H1 (cell line): ENCODE data around the gene MASP1. TPM values are rescaled to one million over a fixed set of nuclear protein-coding genes. Genes with fewer than 3 reads are reported as not detected.

Experiments
- CTCF ChIA-PET: fragments of 300-600 bp; sonication (Branson Sonifier 250); formaldehyde crosslinking; loops from one replicate; lab custom pipeline; 2021; ENCODE audit not compliant: partially characterized antibody; lab: Charles Lee
- POLR2A ChIA-PET: fragments of 300-600 bp; sonication (Branson Sonifier 250); formaldehyde crosslinking; loops from one replicate; lab custom pipeline; 2021; ENCODE audit warnings: inconsistent platforms; ENCODE audit not compliant: partially characterized antibody; lab: Charles Lee
- DNase-seq, 2 experiments: peaks; one replicate each; pipeline versions ENCODE4 v3.0.0 to v3.0.0-alpha.2; 2010 to 2022; ENCODE audit warnings: low spot score in 2 of 2, low read depth in 1 of 2, mixed read lengths in 1 of 2
- FAIRE-seq: peaks from 2 replicates; lab custom pipeline; 2011; peaks lifted over from hg19 to GRCh38; lab: Jason Lieb, UNC
- H2AFZ ChIP-seq: 2 replicates; pipeline ENCODE4 v1.8.1; 2012; ENCODE audit warnings: low read length, inconsistent platforms
- H2AK5ac ChIP-seq: 2 replicates; pipeline ENCODE4 v1.6.1; 2013; ENCODE audit warnings: low read depth, low read length
- H2BK120ac ChIP-seq: replicated peaks from 2 replicates; pipeline ENCODE3; 2013; ENCODE audit warnings: low read depth, low read length, inconsistent platforms
- H2BK12ac ChIP-seq: 2 replicates; pipeline ENCODE4 v1.6.1; 2013; ENCODE audit warnings: low read depth, low read length
- H2BK15ac ChIP-seq: 2 replicates; pipeline ENCODE4 v1.6.1; 2013; ENCODE audit warnings: low read length
- H2BK20ac ChIP-seq: 2 replicates; pipeline ENCODE4 v1.6.1; 2013; ENCODE audit warnings: low read length
- H2BK5ac ChIP-seq: 2 replicates; pipeline ENCODE4 v1.6.1; 2013; ENCODE audit warnings: low read depth, low read length
- H3K14ac ChIP-seq: 2 replicates; pipeline ENCODE4 v1.6.1; 2013; ENCODE audit warnings: inconsistent platforms; ENCODE audit not compliant: insufficient read length
- H3K18ac ChIP-seq: 2 replicates; pipeline ENCODE4 v1.6.1; 2013; ENCODE audit warnings: low read length; ENCODE audit errors: extremely low read depth
- H3K23ac ChIP-seq: 2 replicates; pipeline ENCODE4 v1.6.1; 2013; ENCODE audit warnings: inconsistent platforms; ENCODE audit not compliant: insufficient read length
- H3K23me2 ChIP-seq: 2 replicates; pipeline ENCODE4 v1.6.1; 2013; ENCODE audit warnings: low read depth, low read length
- H3K27ac ChIP-seq: 2 replicates; pipeline ENCODE4 v1.6.1; 2011; ENCODE audit warnings: low read depth, low read length, inconsistent platforms
- H3K27me3 ChIP-seq, 4 experiments: replicated peaks in 1 of 4; 1 replicate in 1 of 4; 2 replicates in 3 of 4; pipeline versions ENCODE4 v1.6.1 to v1.8.1; 2011 to 2013; ENCODE audit warnings: low read length in 3 of 4, mild to moderate bottlenecking in 3 of 4, inconsistent platforms in 2 of 4, mixed read lengths in 2 of 4, moderate library complexity in 1 of 4; ENCODE audit not compliant: control insufficient read depth in 3 of 4, insufficient read depth in 3 of 4; ENCODE audit errors: extremely low read depth in 1 of 4
- H3K36me3 ChIP-seq, 4 experiments: 2 replicates each; pipeline versions ENCODE4 v1.6.1 to v1.8.1; 2011 to 2013; ENCODE audit warnings: mild to moderate bottlenecking in 4 of 4, low read length in 3 of 4, moderate library complexity in 2 of 4, control low read depth in 1 of 4, inconsistent platforms in 1 of 4; ENCODE audit not compliant: insufficient read depth in 4 of 4, control insufficient read depth in 2 of 4
- H3K4ac ChIP-seq: replicated peaks from 2 replicates; pipeline ENCODE3; 2013; ENCODE audit warnings: low read length, low read depth, mixed read lengths, inconsistent platforms; ENCODE audit not compliant: insufficient read length
- H3K4me1 ChIP-seq, 4 experiments: replicated peaks in 1 of 4; 1 replicate in 1 of 4; 2 replicates in 3 of 4; pipeline versions ENCODE4 v1.6.1 to v1.8.1; 2011 to 2013; ENCODE audit warnings: low read length in 3 of 4, inconsistent platforms in 2 of 4, mixed read lengths in 1 of 4; ENCODE audit not compliant: insufficient read depth in 4 of 4, control insufficient read depth in 3 of 4
- H3K4me2 ChIP-seq, 2 experiments: 2 replicates each; pipeline versions ENCODE4 v1.6.1 to v1.8.1; 2011 to 2013; ENCODE audit warnings: low read depth in 2 of 2, low read length in 2 of 2, control low read depth in 1 of 2, inconsistent platforms in 1 of 2, mild to moderate bottlenecking in 1 of 2; ENCODE audit not compliant: insufficient read depth in 1 of 2
- H3K4me3 ChIP-seq, 4 experiments: fragments of 200-600, 300-600 bp in 1 of 4; sonication (generic), shearing (Covaris generic), sonication (Bioruptor Twin) in 1 of 4; 2 replicates each; pipeline versions ENCODE4 v1.5.1 to v1.8.1; 2011 to 2016; ENCODE audit warnings: low read length in 4 of 4, low read depth in 3 of 4, control low read depth in 2 of 4, inconsistent platforms in 2 of 4, mild to moderate bottlenecking in 2 of 4, mixed read lengths in 1 of 4, moderate library complexity in 1 of 4; ENCODE audit not compliant: insufficient read depth in 2 of 4; ENCODE audit errors: extremely low read depth in 1 of 4
- H3K56ac ChIP-seq: replicated peaks from 2 replicates; pipeline ENCODE3; 2013; ENCODE audit warnings: low read depth, mild to moderate bottlenecking, mixed read lengths, low read length, inconsistent platforms; ENCODE audit not compliant: insufficient read length
- H3K79me1 ChIP-seq: 2 replicates; pipeline ENCODE4 v1.6.1; 2013; ENCODE audit warnings: low read depth, low read length, control low read depth
- H3K79me2 ChIP-seq, 2 experiments: 2 replicates each; pipeline versions ENCODE4 v1.6.1 to v1.8.1; 2012 to 2013; ENCODE audit warnings: low read length in 2 of 2, mild to moderate bottlenecking in 2 of 2, inconsistent platforms in 1 of 2; ENCODE audit not compliant: insufficient read depth in 2 of 2, control insufficient read depth in 1 of 2
- H3K9ac ChIP-seq, 4 experiments: replicated peaks in 1 of 4; 1 replicate in 1 of 4; 2 replicates in 3 of 4; pipeline versions ENCODE4 v1.6.1 to v1.8.1; 2011 to 2013; ENCODE audit warnings: low read depth in 3 of 4, low read length in 3 of 4, control low read depth in 2 of 4, mild to moderate bottlenecking in 2 of 4, moderate library complexity in 2 of 4, inconsistent platforms in 1 of 4; ENCODE audit errors: extremely low read depth in 1 of 4
- H3K9me3 ChIP-seq, 2 experiments: 2 replicates each; pipeline versions ENCODE4 v1.6.1 to v1.8.1; 2012 to 2013; ENCODE audit warnings: mild to moderate bottlenecking in 2 of 2, moderate library complexity in 2 of 2, control low read depth in 1 of 2, inconsistent platforms in 1 of 2, low read depth in 1 of 2, low read length in 1 of 2, mixed read lengths in 1 of 2; ENCODE audit not compliant: insufficient read depth in 2 of 2
- H4K20me1 ChIP-seq, 2 experiments: replicated peaks in 1 of 2; 2 replicates each; pipeline versions ENCODE3 to v1.8.1; 2011 to 2013; ENCODE audit warnings: inconsistent platforms in 2 of 2, low read length in 2 of 2, mild to moderate bottlenecking in 1 of 2; ENCODE audit not compliant: insufficient read depth in 2 of 2, control insufficient read depth in 1 of 2
- H4K5ac ChIP-seq: 2 replicates; pipeline ENCODE4 v1.6.1; 2013; ENCODE audit warnings: low read length, low read depth, mixed read lengths, inconsistent platforms; ENCODE audit not compliant: insufficient read length
- H4K8ac ChIP-seq: 2 replicates; pipeline ENCODE4 v1.8.0; 2013; ENCODE audit warnings: mild to moderate bottlenecking, moderate library complexity, low read length, inconsistent platforms; ENCODE audit not compliant: insufficient read depth; ENCODE audit errors: extremely low read depth
- H4K91ac ChIP-seq: replicated peaks from 2 replicates; pipeline ENCODE3; 2013; ENCODE audit warnings: low read length, mixed read lengths, inconsistent platforms; ENCODE audit not compliant: insufficient read length
- SUZ12 ChIP-seq: fragments of 200-600 bp; sonication (generic); IDR thresholded peaks from 2 replicates; pipeline ENCODE4 v1.6.1; 2012; ENCODE audit warnings: mild to moderate bottlenecking, inconsistent platforms, low read length, moderate library complexity, mixed read lengths
- WGBS, 2 experiments: shearing (Covaris generic) in 1 of 2; methylation state at CpG; one replicate each; pipeline versions ENCODE4 v1.1.6 to v1.1.7; 2013 to 2015; ENCODE audit warnings: low lambda C conversion rate in 2 of 2, mixed read lengths in 2 of 2, inconsistent platforms in 1 of 2, low coverage in 1 of 2, missing lambda C conversion rate in 1 of 2; ENCODE audit not compliant: insufficient replicate concordance in 2 of 2, insufficient coverage in 1 of 2, insufficient read length in 1 of 2; ENCODE audit errors: extremely low coverage in 1 of 2, missing lambda C conversion rate in 1 of 2; 5-methylcytosine and 5-hydroxymethylcytosine counted together
- polyA plus RNA-seq, 7 experiments: library from polyadenylated mRNA; depleted of rRNA in 3 of 7; stranded (reverse) in 5 of 7; unstranded in 2 of 7; fragments of >200 nt in 5 of 7; fragments of 200-250 nt in 2 of 7; gene quantifications; 1 replicate in 5 of 7; 2 replicates in 1 of 7; 4 replicates in 1 of 7; pipeline versions ENCODE4 v1.2.1 to v1.2.3, GENCODE V29; 2011 to 2013; ENCODE audit warnings: missing spikeins in 2 of 7, mixed read lengths in 2 of 7
- total RNA-seq: library from RNA; stranded (reverse); fragmentation: NEBNext Ultra II Directional; extraction: Animal tissue kit (Norgen Biotek cat#: 25700); gene quantifications from 2 replicates; pipeline ENCODE4 v1.2.1, GENCODE V29; 2021
- TF ChIP-seq, protein P1 (sequence below), 3 experiments: IDR thresholded peaks; 1 replicate in 2 of 3; 2 replicates in 1 of 3; pipeline versions ENCODE4 v1.5.1 to v1.6.1; 2011; ENCODE audit warnings: low read length in 3 of 3, mild to moderate bottlenecking in 3 of 3, inconsistent platforms in 2 of 3, low read depth in 1 of 3, moderate library complexity in 1 of 3; ENCODE audit not compliant: insufficient read depth in 1 of 3; ENCODE audit errors: control extremely low read depth in 1 of 3

Gene MASP1
- total and polyA plus RNA-seq, 2 of the 8 experiments (the other 6 are each of a cell fraction or from before 2014, with no cell fraction given), result 2.7 to 3.5 TPM

- H3K27ac ChIP-seq, result no peak overlapping the region
- TF ChIP-seq, protein P1, sequence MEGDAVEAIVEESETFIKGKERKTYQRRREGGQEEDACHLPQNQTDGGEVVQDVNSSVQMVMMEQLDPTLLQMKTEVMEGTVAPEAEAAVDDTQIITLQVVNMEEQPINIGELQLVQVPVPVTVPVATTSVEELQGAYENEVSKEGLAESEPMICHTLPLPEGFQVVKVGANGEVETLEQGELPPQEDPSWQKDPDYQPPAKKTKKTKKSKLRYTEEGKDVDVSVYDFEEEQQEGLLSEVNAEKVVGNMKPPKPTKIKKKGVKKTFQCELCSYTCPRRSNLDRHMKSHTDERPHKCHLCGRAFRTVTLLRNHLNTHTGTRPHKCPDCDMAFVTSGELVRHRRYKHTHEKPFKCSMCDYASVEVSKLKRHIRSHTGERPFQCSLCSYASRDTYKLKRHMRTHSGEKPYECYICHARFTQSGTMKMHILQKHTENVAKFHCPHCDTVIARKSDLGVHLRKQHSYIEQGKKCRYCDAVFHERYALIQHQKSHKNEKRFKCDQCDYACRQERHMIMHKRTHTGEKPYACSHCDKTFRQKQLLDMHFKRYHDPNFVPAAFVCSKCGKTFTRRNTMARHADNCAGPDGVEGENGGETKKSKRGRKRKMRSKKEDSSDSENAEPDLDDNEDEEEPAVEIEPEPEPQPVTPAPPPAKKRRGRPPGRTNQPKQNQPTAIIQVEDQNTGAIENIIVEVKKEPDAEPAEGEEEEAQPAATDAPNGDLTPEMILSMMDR (IDR thresholded peaks at IDR 0.05; ENCODE audit: control extremely low read depth in 1 of 3, insufficient read depth in 1 of 3, low read depth in 1 of 3, low read length in 3 of 3), result no peak
- TF ChIP-seq SUZ12, result no peak
- no peak overlapping the region for H3K18ac ChIP-seq
- no peaks in the 10 kb centered on the region for H3K4me1 ChIP-seq
- H3K4me2 ChIP-seq, result no peak overlapping the region
- H2AFZ ChIP-seq, result no peak overlapping the region
- H4K8ac ChIP-seq, result no peak overlapping the region
- no peaks in the 10 kb centered on the region for H3K79me2 ChIP-seq
- H3K79me1 ChIP-seq, result no peaks in the 10 kb centered on the region
- no peak overlapping the region for H3K4ac ChIP-seq
- H4K20me1 ChIP-seq, result no peaks in the 10 kb centered on the region
- H3K9ac ChIP-seq, result no peak overlapping the region
- H3K36me3 ChIP-seq, result no peaks in the 10 kb centered on the region
- H2BK12ac ChIP-seq, result no peak overlapping the region; the same call in 1 of the 2 replicates
- ChIA-PET POLR2A (interaction anchor here (1.6 to 1.9 kb wide), 2 partner anchors 10 to 17 kb away, joined by 5 read pairs; no protein-coding TSS in a partner anchor), CTCF (interaction anchor here (0.7 to 4.3 kb wide), 6 partner anchors 8 to 54 kb away, joined by 3 to 23 read pairs (median 4); partner anchors contain the start of gene MASP1)
- no peaks in the 10 kb centered on the region for H3K27me3 ChIP-seq
- H4K91ac ChIP-seq, result no peak overlapping the region
- no peak overlapping the region for H2BK20ac ChIP-seq
- WGBS, 2 experiments, result 94% methylated on average over 3 of the region's 3 CpGs; no CpG with 5 or more reads in 1 of the 2 experiments
- no peak overlapping the region for H3K23ac ChIP-seq
- H3K9me3 ChIP-seq, result peaks cover 7 to 9% of the 10 kb centered on the region in 2 experiments; a peak in 3 of 4 replicates
- H3K23me2 ChIP-seq, result no peaks in the 10 kb centered on the region
- no peak overlapping the region for H2BK15ac ChIP-seq
- no peak overlapping the region for H4K5ac ChIP-seq
- no peak overlapping the region for H2AK5ac ChIP-seq
- H3K14ac ChIP-seq, result no peak overlapping the region
- DNase-seq, result no peak
- no peak for FAIRE-seq
- H3K56ac ChIP-seq, result no peak overlapping the region
- H2BK5ac ChIP-seq, result no peak overlapping the region
- no peak overlapping the region for H2BK120ac ChIP-seq
- no peak overlapping the region for H3K4me3 ChIP-seq
These were observed 26.6 kb downstream of the MASP1 start for GRCh38 chr3:187264911-187265310.
